ENCODE data around the gene DMD.

DMD gene

GRCh38 chrX:31153475-31154047, 2057.8 kb downstream of the DMD start:
- TF ChIP-seq CTCF (IDR thresholded peaks at IDR 0.05; ENCODE audit: low read depth, low read length), result no peak
- Histone ChIP-seq H3K9me3 (no peaks in the 10 kb centered on the region), H3K4me1 (no peaks in the 10 kb centered on the region)

GRCh38 chrX:31147175-31147574, 2064.2 kb downstream of the DMD start:
- no peak for DNase-seq
- H3K27me3 ChIP-seq, result no peaks in the 10 kb centered on the region
- no peaks in the 10 kb centered on the region for H3K9me3 ChIP-seq
- no peak overlapping the region for H3K4me3 ChIP-seq (ENCODE audit: low read depth, low read length)
- no peaks in the 10 kb centered on the region for H3K36me3 ChIP-seq
- TF ChIP-seq CTCF (IDR thresholded peaks at IDR 0.05; ENCODE audit: low read depth, low read length), result no peak
- H3K4me1 ChIP-seq, result no peaks in the 10 kb centered on the region

More at GRCh38 chrX:31153475-31154047, 2057.8 kb downstream of the DMD start:
- Histone ChIP-seq H3K27me3 (no peaks in the 10 kb centered on the region), H3K4me3 (ENCODE audit: low read depth, low read length) (no peak overlapping the region), H3K36me3 (no peaks in the 10 kb centered on the region)
- DNase-seq, result no peak

GRCh38 chrX:31139961-31140360, 2071.4 kb downstream of the DMD start:
- no peak for TF ChIP-seq CTCF (IDR thresholded peaks at IDR 0.05; ENCODE audit: low read depth, low read length)
- H3K9me3 ChIP-seq, result no peaks in the 10 kb centered on the region
- no peaks in the 10 kb centered on the region for H3K36me3 ChIP-seq
- H3K4me3 ChIP-seq (ENCODE audit: low read depth, low read length), result no peak overlapping the region
- H3K4me1 ChIP-seq, result no peaks in the 10 kb centered on the region
- H3K27me3 ChIP-seq, result no peaks in the 10 kb centered on the region
- no peak for DNase-seq

GRCh38 chrX:31138124-31138523, 2073.2 kb downstream of the DMD start:
- no peaks in the 10 kb centered on the region for H3K27me3 ChIP-seq
- TF ChIP-seq CTCF (IDR thresholded peaks at IDR 0.05; ENCODE audit: low read depth, low read length), result no peak
- H3K9me3 ChIP-seq, result no peaks in the 10 kb centered on the region
- H3K4me1 ChIP-seq, result no peaks in the 10 kb centered on the region
- no peak overlapping the region for H3K4me3 ChIP-seq (ENCODE audit: low read depth, low read length)
- H3K36me3 ChIP-seq, result no peaks in the 10 kb centered on the region
- DNase-seq, result no peak

- TF ChIP-seq CTCF (IDR thresholded peaks at IDR 0.05; ENCODE audit: low read depth, low read length), result no peak
- Histone ChIP-seq H3K4me1 (no peaks in the 10 kb centered on the region), H3K27me3 (no peaks in the 10 kb centered on the region), H3K4me3 (ENCODE audit: low read depth, low read length) (no peak overlapping the region), H3K36me3 (no peaks in the 10 kb centered on the region), H3K9me3 (no peaks in the 10 kb centered on the region)
- DNase-seq, result no peak
These were observed 2075.2 kb downstream of the DMD start for GRCh38 chrX:31136144-31136611.

- no peak overlapping the region for H3K4me3 ChIP-seq (ENCODE audit: low read depth, low read length)
- no peak for TF ChIP-seq CTCF (IDR thresholded peaks at IDR 0.05; ENCODE audit: low read depth, low read length)
- H3K36me3 ChIP-seq, result no peaks in the 10 kb centered on the region
- H3K9me3 ChIP-seq, result no peaks in the 10 kb centered on the region
- H3K27me3 ChIP-seq, result no peaks in the 10 kb centered on the region
- DNase-seq, result no peak
- H3K4me1 ChIP-seq, result 0 out of 2 replicates have a peak, but pooled peaks cover 3% of the 10 kb centered on the region
These were observed 2078.5 kb downstream of the DMD start for GRCh38 chrX:31132821-31133241.

Data from BE2C (cell line).